Sigmoid colon (tissue), 7 donors: ENCODE data around the gene LSM14B. TPM values are rescaled to one million over a fixed set of nuclear protein-coding genes. Genes with fewer than 3 reads are reported as not detected.

ENCODE experiments used
- DNase-seq: peaks from one replicate; pipeline ENCODE4 v3.0.0-alpha.2; 2019
- H3K27ac ChIP-seq, 4 donors: fragments of 200-600 bp; sonication (generic); one replicate each; pipeline ENCODE4 v1.5.1; 2016 to 2019; ENCODE audit warnings: mild to moderate bottlenecking in 1 of 4
- H3K27me3 ChIP-seq, 3 donors: fragments of 200-600 bp; sonication (generic); one replicate each; pipeline ENCODE4 v1.5.1; 2019; ENCODE audit warnings: mild to moderate bottlenecking in 1 of 3
- H3K36me3 ChIP-seq, 4 donors: fragments of 200-600 bp; sonication (generic); one replicate each; pipeline ENCODE4 v1.5.1; 2016 to 2019
- H3K4me1 ChIP-seq, 4 donors: fragments of 200-600 bp; sonication (generic); one replicate each; pipeline ENCODE4 v1.5.1; 2017 to 2019
- H3K4me3 ChIP-seq, 4 donors: fragments of 200-600 bp; sonication (generic); one replicate each; pipeline ENCODE4 v1.5.1; 2017 to 2019; ENCODE audit warnings: mild to moderate bottlenecking in 2 of 4, moderate library complexity in 1 of 4
- H3K9me3 ChIP-seq, 4 donors: fragments of 200-600 bp in 3 of 4; sonication (generic) in 3 of 4; one replicate each; pipeline versions ENCODE4 v1.5.1 to v1.6.1; 2013 to 2019
- EP300 ChIP-seq, 4 donors: sonication (generic); formaldehyde crosslinking; IDR thresholded peaks; one replicate each; pipeline ENCODE4 v1.6.1; 2017; ENCODE audit warnings: antibody characterized with exemption in 4 of 4
- POLR2A ChIP-seq, 2 donors: fragments of 450-650 bp; IDR thresholded peaks; one replicate each; pipeline ENCODE4 v1.6.1; 2016; ENCODE audit warnings: antibody characterized with exemption in 2 of 2, mild to moderate bottlenecking in 2 of 2, moderate library complexity in 2 of 2
- POLR2AphosphoS5 ChIP-seq, 4 donors: sonication (generic); formaldehyde crosslinking; IDR thresholded peaks; one replicate each; pipeline ENCODE4 v1.6.1; 2017; ENCODE audit warnings: antibody characterized with exemption in 4 of 4
- WGBS, 2 donors: extraction: QIAGEN DNeasy Blood & Tissue Kit; methylation state at CpG; one replicate each; pipeline ENCODE4 v1.1.7; 2013; 5-methylcytosine and 5-hydroxymethylcytosine counted together
- intact Hi-C: fragments of 100-400 bp; cut with DNase I; formaldehyde crosslinking; loops from one replicate; pipeline ENCODE4 v1.15.1; 2023
- polyA plus RNA-seq, 3 donors: library from polyadenylated mRNA; stranded (reverse); fragments of 200-250 nt; gene quantifications; one replicate each; pipeline ENCODE4 v1.2.3, GENCODE V29; 2013
- total RNA-seq, 4 donors: library from RNA; depleted of rRNA; stranded (reverse); fragments of >200 nt; gene quantifications; one replicate each; pipeline ENCODE4 v1.1.0, GENCODE V29; 2016
- TF ChIP-seq, protein P1 (sequence below), 4 experiments: fragments of 450-650 bp in 3 of 4; fragments of 200-600 bp in 1 of 4; IDR thresholded peaks; one replicate each; pipeline ENCODE4 v1.5.1; 2016 to 2019; ENCODE audit warnings: antibody characterized with exemption in 4 of 4, mild to moderate bottlenecking in 3 of 4, moderate library complexity in 2 of 4
- donor health status: healthy with polysubstance abuse.
- donor health status: Bipolar disorder and iron deficiency.
- donor health status: healthy.

The LSM14B gene
- total and polyA plus RNA-seq, 7 donors: 16.9 to 28.5 (median 23.5) TPM

DNA sequence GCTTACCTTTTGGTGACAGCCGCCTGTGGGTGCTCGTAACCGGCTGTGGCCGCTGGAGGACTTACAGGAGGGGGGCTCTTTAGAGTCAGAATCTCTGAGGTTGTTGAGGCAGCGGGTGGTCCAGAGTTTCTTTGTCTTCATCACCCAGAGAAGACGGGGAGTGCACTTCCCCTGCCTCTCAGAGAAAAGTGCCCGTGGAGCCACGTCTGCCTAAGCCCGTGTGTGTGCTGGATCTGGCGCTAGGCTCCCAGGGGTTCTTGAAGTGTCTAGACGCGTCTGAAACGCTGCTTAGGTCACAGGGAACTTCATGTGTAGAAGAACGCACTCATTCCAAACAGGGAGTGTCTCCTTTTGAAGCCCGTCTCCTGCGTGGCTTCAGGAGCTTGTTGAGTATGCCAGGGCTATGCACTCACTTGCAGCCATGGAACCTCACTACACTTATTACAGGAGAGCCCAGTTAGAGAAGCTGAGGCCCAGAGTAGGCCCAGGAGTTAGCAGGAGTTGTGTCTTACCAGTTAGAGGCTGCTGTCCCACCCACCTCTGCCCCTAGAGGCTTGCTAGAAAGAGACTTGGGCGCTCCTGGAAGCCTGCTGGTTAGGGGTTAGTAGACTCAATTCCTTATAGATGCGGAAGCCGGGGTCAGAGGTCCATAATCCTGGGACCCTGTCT lies 1.3 kb downstream of the LSM14B start:
- Histone ChIP-seq H3K27me3 (peaks cover 0 to 4% (median 0%) of the 10 kb centered on the region in 3 donors), H3K9me3 (no peaks in the 10 kb centered on the region), H3K27ac (peak overlapping the region; percentile 89 to 97 (median 92)), H3K4me1 (peaks cover 0 to 23% (median 21%) of the 10 kb centered on the region in 4 donors), H3K36me3 (peaks cover 10 to 43% (median 29%) of the 10 kb centered on the region in 4 donors), H3K4me3 (peak overlapping the region; percentile 53 to 89 (median 87))
- WGBS, 2 donors: 20 to 36% methylated on average over 19 of the region's 19 CpGs
- DNase-seq: no peak
- intact Hi-C loops: loop anchor here (5.0 kb wide), 2 partner anchors 59 to 96 kb away; partner anchors contain the start of gene MTG2
- TF ChIP-seq POLR2AphosphoS5 (IDR thresholded peaks at IDR 0.05) (peak in 2 of 4 donors; percentile 40 to 54), EP300 (IDR thresholded peaks at IDR 0.05) (peak in 1 of 4 donors; percentile 16), POLR2A (IDR thresholded peaks at IDR 0.05) (no peak)
- TF ChIP-seq, protein P1, sequence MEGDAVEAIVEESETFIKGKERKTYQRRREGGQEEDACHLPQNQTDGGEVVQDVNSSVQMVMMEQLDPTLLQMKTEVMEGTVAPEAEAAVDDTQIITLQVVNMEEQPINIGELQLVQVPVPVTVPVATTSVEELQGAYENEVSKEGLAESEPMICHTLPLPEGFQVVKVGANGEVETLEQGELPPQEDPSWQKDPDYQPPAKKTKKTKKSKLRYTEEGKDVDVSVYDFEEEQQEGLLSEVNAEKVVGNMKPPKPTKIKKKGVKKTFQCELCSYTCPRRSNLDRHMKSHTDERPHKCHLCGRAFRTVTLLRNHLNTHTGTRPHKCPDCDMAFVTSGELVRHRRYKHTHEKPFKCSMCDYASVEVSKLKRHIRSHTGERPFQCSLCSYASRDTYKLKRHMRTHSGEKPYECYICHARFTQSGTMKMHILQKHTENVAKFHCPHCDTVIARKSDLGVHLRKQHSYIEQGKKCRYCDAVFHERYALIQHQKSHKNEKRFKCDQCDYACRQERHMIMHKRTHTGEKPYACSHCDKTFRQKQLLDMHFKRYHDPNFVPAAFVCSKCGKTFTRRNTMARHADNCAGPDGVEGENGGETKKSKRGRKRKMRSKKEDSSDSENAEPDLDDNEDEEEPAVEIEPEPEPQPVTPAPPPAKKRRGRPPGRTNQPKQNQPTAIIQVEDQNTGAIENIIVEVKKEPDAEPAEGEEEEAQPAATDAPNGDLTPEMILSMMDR (IDR thresholded peaks at IDR 0.05): no peak

DNA sequence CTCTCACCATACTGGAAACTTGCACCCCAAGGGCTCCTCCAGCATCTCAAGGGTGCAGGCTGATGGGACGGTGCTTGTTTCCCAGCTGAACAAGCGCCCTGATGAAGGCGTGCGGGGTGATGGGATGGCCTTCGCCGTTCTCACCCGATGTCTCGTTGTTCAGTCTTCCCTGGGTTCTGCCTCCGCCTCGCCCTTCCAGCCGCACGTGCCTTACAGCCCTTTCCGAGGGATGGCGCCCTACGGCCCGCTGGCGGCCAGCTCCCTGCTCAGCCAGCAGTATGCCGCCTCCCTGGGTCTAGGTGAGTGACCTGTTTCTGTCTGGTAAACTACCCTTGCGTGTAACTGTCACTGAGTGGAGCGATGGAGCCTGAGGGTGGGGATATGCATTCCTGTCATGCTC lies 3.9 kb downstream of the LSM14B start:
- no peaks in the 10 kb centered on the region for H3K9me3 ChIP-seq
- DNase-seq: no peak
- no peak overlapping the region for H3K27ac ChIP-seq
- intact Hi-C loops: no loop called here
- 95 to 97% methylated on average over 20 of the region's 20 CpGs for WGBS, 2 donors
- TF ChIP-seq EP300 (IDR thresholded peaks at IDR 0.05): no peak
- H3K4me3 ChIP-seq: no peak overlapping the region
- peaks cover 0 to 20% (median 18%) of the 10 kb centered on the region in 4 donors for H3K4me1 ChIP-seq
- H3K27me3 ChIP-seq: no peaks in the 10 kb centered on the region
- peaks cover 22 to 68% (median 53%) of the 10 kb centered on the region in 4 donors for H3K36me3 ChIP-seq

DNA sequence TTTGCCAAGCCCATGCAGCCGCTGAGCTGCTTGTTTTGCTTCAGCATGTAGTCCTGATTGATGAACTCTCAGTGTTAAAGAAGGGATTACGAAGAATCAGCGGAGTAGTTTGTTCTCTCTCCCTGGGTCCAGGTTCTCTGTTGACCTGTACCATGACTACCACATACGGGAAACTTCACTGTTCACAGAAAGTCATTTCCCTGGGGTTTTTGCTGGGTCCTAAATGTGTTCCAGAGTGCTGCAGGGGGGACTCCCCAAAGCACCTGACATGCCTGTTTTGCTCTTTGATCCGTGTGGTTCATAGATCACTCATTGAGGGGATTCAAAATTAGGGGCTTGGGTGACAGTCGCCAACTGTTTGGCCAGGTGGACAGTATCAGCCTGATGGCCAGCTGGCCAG lies 5.5 kb downstream of the LSM14B start:
- intact Hi-C loops: no loop called here

DNA sequence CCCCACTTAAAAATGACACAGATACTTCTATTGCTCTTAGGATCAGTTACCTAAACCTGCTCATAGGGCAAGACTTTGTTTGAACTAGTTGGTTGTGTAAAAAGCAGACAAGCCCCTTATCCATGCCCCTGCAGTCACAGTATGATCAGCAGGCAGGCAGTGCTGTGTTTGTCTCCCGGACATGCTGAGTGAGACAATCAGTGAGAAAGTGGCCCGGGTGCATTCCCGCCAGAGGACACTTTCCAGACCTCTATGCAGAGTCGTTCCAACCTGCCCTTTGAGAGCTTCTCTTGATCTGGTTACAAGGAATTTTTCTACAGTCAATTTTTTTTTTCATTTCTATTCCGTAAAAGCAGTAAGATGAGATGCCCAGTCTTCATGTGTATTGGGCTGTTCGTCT lies 6.2 kb downstream of the LSM14B start:
- Histone ChIP-seq H3K4me3 (no peak overlapping the region), H3K27me3 (no peaks in the 10 kb centered on the region), H3K9me3 (no peaks in the 10 kb centered on the region), H3K27ac (no peak overlapping the region), H3K36me3 (peaks cover 29 to 92% (median 71%) of the 10 kb centered on the region in 4 donors), H3K4me1 (peaks cover 0 to 21% (median 11%) of the 10 kb centered on the region in 4 donors)
- no peak for DNase-seq
- intact Hi-C loops: no loop called here
- TF ChIP-seq POLR2A (IDR thresholded peaks at IDR 0.05): no peak
- TF ChIP-seq EP300 (IDR thresholded peaks at IDR 0.05): no peak
- TF ChIP-seq, protein P1 (IDR thresholded peaks at IDR 0.05): no peak
- no peak for TF ChIP-seq POLR2AphosphoS5 (IDR thresholded peaks at IDR 0.05)
- WGBS, 2 donors: 91% methylated on average over 6 of the region's 6 CpGs

More for the DNA sequence above, 5.5 kb downstream of the LSM14B start:
- H3K27ac ChIP-seq: no peak overlapping the region
- WGBS, 2 donors: 90 to 91% methylated on average over 6 of the region's 6 CpGs
- peaks cover 29 to 85% (median 69%) of the 10 kb centered on the region in 4 donors for H3K36me3 ChIP-seq
- H3K4me3 ChIP-seq: no peak overlapping the region
- no peak for DNase-seq
- no peaks in the 10 kb centered on the region for H3K9me3 ChIP-seq
- peaks cover 0 to 25% (median 17%) of the 10 kb centered on the region in 4 donors for H3K4me1 ChIP-seq
- no peaks in the 10 kb centered on the region for H3K27me3 ChIP-seq
- TF ChIP-seq POLR2AphosphoS5 (IDR thresholded peaks at IDR 0.05) (no peak), EP300 (IDR thresholded peaks at IDR 0.05) (no peak), POLR2A (IDR thresholded peaks at IDR 0.05) (no peak)
- TF ChIP-seq, protein P1 (IDR thresholded peaks at IDR 0.05): no peak

DNA sequence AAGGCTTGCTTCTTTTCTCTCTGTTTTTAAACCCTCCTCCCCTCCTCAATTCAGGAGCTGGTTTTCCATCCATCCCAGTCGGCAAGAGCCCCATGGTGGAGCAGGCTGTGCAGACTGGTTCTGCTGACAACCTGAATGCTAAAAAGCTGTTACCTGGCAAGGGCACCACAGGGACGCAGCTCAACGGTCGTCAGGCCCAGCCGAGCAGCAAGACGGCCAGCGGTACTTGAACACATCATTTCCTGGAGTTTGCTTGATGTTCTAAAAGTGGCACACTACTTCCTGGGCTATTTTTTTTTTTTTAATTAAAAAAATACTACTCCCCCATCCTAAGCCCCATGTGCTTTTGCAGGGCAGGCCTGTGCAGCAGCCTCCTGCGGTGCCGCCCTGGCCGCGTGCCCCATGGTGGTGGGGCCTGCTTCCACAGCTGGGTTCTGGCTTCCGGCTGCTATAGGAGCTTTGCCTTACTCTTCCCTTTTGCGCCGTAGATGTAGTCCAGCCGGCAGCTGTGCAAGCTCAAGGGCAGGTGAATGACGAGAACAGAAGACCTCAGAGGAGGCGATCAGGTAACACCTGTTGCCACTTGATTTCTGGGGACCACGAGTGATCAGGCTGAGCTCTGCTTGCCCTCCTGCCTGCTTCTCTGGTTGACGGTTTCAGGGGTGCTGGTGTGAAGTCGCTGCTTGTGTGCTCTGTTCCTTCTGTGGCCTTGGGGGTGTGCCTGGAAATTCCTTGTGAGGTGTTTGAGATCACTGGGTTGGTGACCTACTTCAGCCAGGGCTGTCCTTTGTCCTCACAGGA lies 7.7 kb downstream of the LSM14B start:
- intact Hi-C loops: no loop called here
- TF ChIP-seq EP300 (IDR thresholded peaks at IDR 0.05) (no peak), POLR2A (IDR thresholded peaks at IDR 0.05) (no peak), POLR2AphosphoS5 (IDR thresholded peaks at IDR 0.05) (no peak)
- TF ChIP-seq, protein P1 (IDR thresholded peaks at IDR 0.05): no peak
- peaks cover 0 to 14% (median 0%) of the 10 kb centered on the region in 4 donors for H3K4me1 ChIP-seq

More for the DNA sequence above, 7.7 kb downstream of the LSM14B start:
- no peaks in the 10 kb centered on the region for H3K27me3 ChIP-seq
- no peak overlapping the region for H3K4me3 ChIP-seq
- peaks cover 35 to 100% (median 72%) of the 10 kb centered on the region in 4 donors for H3K36me3 ChIP-seq
- no peaks in the 10 kb centered on the region for H3K9me3 ChIP-seq
- DNase-seq: no peak
- whole genome bisulfite sequencing, 2 donors: 77 to 91% methylated on average over 20 of the region's 20 CpGs
- no peak overlapping the region for H3K27ac ChIP-seq
